ENCODE measurements around the gene CCDC148. TPM values are rescaled to one million over a fixed set of nuclear protein-coding genes. Genes with fewer than 3 reads are reported as not detected.
"Not testable (repeated sequence)": the region's sequence is repeated elsewhere in the genome, so short reads cannot be mapped to it uniquely, and the experiment has no call there.

The CCDC148 gene
- total RNA-seq, 1 experiment from 2014 or later: 2.1 TPM

GRCh38 chr2:158228943-158229508 lies 227.5 kb downstream of the CCDC148 start:
- DNase-seq (ENCODE audit: low spot score) (no peak), ATAC-seq (no peak)
- Mint-ChIP-seq H3K4me1 (no peaks in the 10 kb centered on the region), H3K27me3 (ENCODE audit: low read depth) (peaks cover 3% of the 10 kb centered on the region), H3K4me3 (no peak overlapping the region), H3K9me3 (no peaks in the 10 kb centered on the region; the same call in 1 of the 2 replicates), H3K27ac (no peak overlapping the region), H3K36me3 (no peaks in the 10 kb centered on the region)
- POLR2A ChIA-PET: no interaction called here
- no peak for TF ChIP-seq ZNF317 (CRISPR knock-in tag; IDR thresholded peaks at IDR 0.05; ENCODE audit: borderline replicate concordance, low read depth)
- TF ChIP-seq ZNF219 (CRISPR knock-in tag; IDR thresholded peaks at IDR 0.05; ENCODE audit: borderline replicate concordance): no peak
- no peak for TF ChIP-seq HMGXB4 (CRISPR knock-in tag; IDR thresholded peaks at IDR 0.05)
- TF ChIP-seq NFYB (CRISPR knock-in tag; conservative IDR thresholded peaks at IDR 0.05; ENCODE audit: low read depth): no peak
- TF ChIP-seq ZNF396 (CRISPR knock-in tag; IDR thresholded peaks at IDR 0.05; ENCODE audit: borderline replicate concordance): no peak
- no peak for TF ChIP-seq CTCF (IDR thresholded peaks at IDR 0.05)
- no peak for TF ChIP-seq USF1 (CRISPR knock-in tag; IDR thresholded peaks at IDR 0.05)
- no peak for TF ChIP-seq KAT7 (CRISPR knock-in tag; IDR thresholded peaks at IDR 0.05; ENCODE audit: borderline replicate concordance)
- CTCF ChIA-PET: no interaction called here

GRCh38 chr2:158223066-158223465 lies 233.5 kb downstream of the CCDC148 start:
- H3K27me3 Mint-ChIP-seq (ENCODE audit: low read depth); ATAC-seq; CTCF ChIA-PET; H3K36me3 Mint-ChIP-seq; H3K27ac Mint-ChIP-seq; DNase-seq (ENCODE audit: low spot score); POLR2A ChIA-PET; H3K9me3 Mint-ChIP-seq; H3K4me3 Mint-ChIP-seq: not testable (repeated sequence)
- peaks cover 10% of the 10 kb centered on the region for H3K4me1 Mint-ChIP-seq

GRCh38 chr2:158221063-158222020 lies 235.2 kb downstream of the CCDC148 start:
- no peak; the same call in 1 of the 2 replicates for ATAC-seq
- H3K27me3 Mint-ChIP-seq (ENCODE audit: low read depth): peaks cover 6% of the 10 kb centered on the region
- ChIA-PET CTCF (no interaction called here), POLR2A (no interaction called here)
- no peak for DNase-seq (ENCODE audit: low spot score)
- H3K9me3 Mint-ChIP-seq: peaks cover 13% of the 10 kb centered on the region
- TF ChIP-seq TEAD4 (CRISPR knock-in tag; IDR thresholded peaks at IDR 0.05) (no peak), PRRX2 (CRISPR knock-in tag; IDR thresholded peaks at IDR 0.05) (no peak), ZMAT4 (CRISPR knock-in tag; IDR thresholded peaks at IDR 0.05) (no peak), GABPB1 (CRISPR knock-in tag; IDR thresholded peaks at IDR 0.05) (no peak), ATF1 (CRISPR knock-in tag; IDR thresholded peaks at IDR 0.05) (no peak), AR (CRISPR knock-in tag; IDR thresholded peaks at IDR 0.05) (no peak)
- H3K36me3 Mint-ChIP-seq: no peaks in the 10 kb centered on the region
- H3K4me1 Mint-ChIP-seq: peaks cover 10% of the 10 kb centered on the region
- H3K4me3 Mint-ChIP-seq: no peak overlapping the region
- no peak overlapping the region for H3K27ac Mint-ChIP-seq
